ENCODE measurements around the gene MOV10L1.

- TF ChIP-seq CTCF (conservative IDR thresholded peaks at IDR 0.05; ENCODE audit: low read depth in 2 of 2) (no peak), CREB1 (CRISPR knock-in tag; IDR thresholded peaks at IDR 0.05; ENCODE audit: low read depth) (no peak), POLR2AphosphoS5 (IDR thresholded peaks at IDR 0.05; ENCODE audit: low read depth) (no peak), EZH2 (IDR thresholded peaks at IDR 0.05; ENCODE audit: low read depth, unreplicated experiment) (no peak), ZNF331 (CRISPR knock-in tag; IDR thresholded peaks at IDR 0.05; ENCODE audit: low read depth) (no peak), ZNF462 (CRISPR knock-in tag; IDR thresholded peaks at IDR 0.05) (no peak), ZNF114 (CRISPR knock-in tag; IDR thresholded peaks at IDR 0.05) (no peak), EZH2phosphoT487 (IDR thresholded peaks at IDR 0.05; ENCODE audit: unreplicated experiment) (no peak)
Observed at GRCh38 chr22:50083462-50084079, 6.2 kb upstream of the MOV10L1 start.

All from GM23338 (cell line).